HG03457 (cell line): ENCODE measurements around the gene GRN.

ENCODE experiments used
- ATAC-seq: cut with Tn5 transposase; IDR thresholded peaks from one replicate; pipeline ENCODE4 v1.9.1; 2021; ENCODE audit warnings: moderate number of reproducible peaks; ENCODE audit not compliant: unreplicated experiment

GRN gene

GRCh38 chr17:44400226-44400847, 55.2 kb downstream of the GRN start:
- no peak for ATAC-seq
